ENCODE results near the gene CTBP1.

DNA sequence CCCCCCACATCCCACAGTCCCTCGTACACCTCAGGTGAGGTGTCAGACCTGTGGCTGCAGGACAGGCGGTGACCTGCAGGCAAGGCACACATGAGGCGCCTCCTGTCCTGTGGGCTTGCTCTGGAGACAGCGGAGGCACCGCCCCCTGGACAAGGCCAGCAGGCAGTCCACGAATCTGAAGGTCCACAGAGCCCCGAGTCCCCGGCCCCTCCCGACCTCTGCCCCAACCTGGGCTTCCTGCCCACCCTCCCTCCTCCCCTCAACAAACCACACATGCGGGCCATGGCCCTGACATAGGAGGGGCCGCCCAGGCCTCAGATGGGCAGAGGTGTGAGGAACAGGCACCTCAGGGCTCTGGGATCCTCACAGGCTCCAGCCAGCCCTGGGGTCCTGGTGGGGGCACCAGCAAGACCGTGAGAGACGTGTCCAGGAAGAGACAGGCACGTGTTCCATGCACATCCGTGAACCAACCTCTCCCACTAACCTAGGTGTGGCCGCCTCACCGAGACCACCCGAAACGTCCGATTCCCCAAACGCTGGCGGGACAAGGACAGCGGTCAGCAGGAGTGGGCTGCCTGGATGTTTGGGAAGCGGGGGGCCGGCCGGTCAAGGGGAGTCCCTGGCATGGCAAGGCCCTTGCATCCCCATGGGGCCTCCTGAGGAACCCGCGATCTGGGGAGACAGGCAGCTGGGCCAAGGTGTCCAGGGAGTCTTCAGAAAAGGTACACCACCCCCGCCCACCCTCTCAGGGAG, 25.8 kb downstream of the CTBP1 start:
- TF ChIP-seq, protein P1, sequence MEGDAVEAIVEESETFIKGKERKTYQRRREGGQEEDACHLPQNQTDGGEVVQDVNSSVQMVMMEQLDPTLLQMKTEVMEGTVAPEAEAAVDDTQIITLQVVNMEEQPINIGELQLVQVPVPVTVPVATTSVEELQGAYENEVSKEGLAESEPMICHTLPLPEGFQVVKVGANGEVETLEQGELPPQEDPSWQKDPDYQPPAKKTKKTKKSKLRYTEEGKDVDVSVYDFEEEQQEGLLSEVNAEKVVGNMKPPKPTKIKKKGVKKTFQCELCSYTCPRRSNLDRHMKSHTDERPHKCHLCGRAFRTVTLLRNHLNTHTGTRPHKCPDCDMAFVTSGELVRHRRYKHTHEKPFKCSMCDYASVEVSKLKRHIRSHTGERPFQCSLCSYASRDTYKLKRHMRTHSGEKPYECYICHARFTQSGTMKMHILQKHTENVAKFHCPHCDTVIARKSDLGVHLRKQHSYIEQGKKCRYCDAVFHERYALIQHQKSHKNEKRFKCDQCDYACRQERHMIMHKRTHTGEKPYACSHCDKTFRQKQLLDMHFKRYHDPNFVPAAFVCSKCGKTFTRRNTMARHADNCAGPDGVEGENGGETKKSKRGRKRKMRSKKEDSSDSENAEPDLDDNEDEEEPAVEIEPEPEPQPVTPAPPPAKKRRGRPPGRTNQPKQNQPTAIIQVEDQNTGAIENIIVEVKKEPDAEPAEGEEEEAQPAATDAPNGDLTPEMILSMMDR (IDR thresholded peaks at IDR 0.05): no peak
- no peak for TF ChIP-seq EZH2 (IDR thresholded peaks at IDR 0.05; ENCODE audit: borderline replicate concordance, insufficient read depth, low read depth, low read length, poor library complexity, severe bottlenecking)
